Spleen (tissue), 7 donors: ENCODE results near the gene FYN.

Experiments
- POLR2AphosphoS5 ChIP-seq, 3 donors: sonication (generic); formaldehyde crosslinking; IDR thresholded peaks; one replicate each; pipeline ENCODE4 v1.5.1; 2017; ENCODE audit warnings: antibody characterized with exemption in 3 of 3
- TF ChIP-seq, protein P1 (sequence below), 11 experiments: fragments of 200-600 bp in 7 of 11; fragments of 450-650 bp in 4 of 11; sonication (generic) in 4 of 11; IDR thresholded peaks in 8 of 11; conservative IDR thresholded peaks in 3 of 11; 1 replicate in 7 of 11; 2 replicates in 4 of 11; pipeline versions ENCODE4 v1.4.0 to v1.8.0; 2016 to 2021; ENCODE audit warnings: antibody characterized with exemption in 11 of 11, inconsistent platforms in 4 of 11, mild to moderate bottlenecking in 1 of 11
- donor health status: DM: no; HTN: no; CAD: no; lungs with moderate emphysema.
- donor health status: DM: no; HTN: no; CAD: no.
- donor health status: DM: no; HTN: no; CAD: no.

DNA sequence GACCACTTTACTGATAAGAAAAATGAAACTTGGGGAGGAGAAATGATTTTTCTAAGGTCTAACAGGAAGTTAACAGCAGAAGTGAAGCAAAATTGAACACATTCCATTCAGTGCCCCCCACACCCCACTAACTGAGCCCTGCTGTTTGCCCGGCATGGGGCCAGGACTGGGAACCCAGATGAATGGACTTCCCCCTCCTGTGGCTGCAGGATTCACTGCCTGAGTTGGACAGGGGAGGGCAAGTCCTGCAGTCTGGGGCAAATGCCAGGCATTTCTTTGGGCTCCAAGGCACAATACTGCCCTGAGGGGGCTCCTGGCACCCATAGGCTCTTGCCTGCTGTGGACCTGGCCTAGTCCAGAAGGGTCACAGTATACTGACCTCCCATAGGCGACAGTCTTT lies 28.3 kb downstream of the FYN start:
- no peak for TF ChIP-seq POLR2AphosphoS5 (IDR thresholded peaks at IDR 0.05)
- TF ChIP-seq, protein P1, sequence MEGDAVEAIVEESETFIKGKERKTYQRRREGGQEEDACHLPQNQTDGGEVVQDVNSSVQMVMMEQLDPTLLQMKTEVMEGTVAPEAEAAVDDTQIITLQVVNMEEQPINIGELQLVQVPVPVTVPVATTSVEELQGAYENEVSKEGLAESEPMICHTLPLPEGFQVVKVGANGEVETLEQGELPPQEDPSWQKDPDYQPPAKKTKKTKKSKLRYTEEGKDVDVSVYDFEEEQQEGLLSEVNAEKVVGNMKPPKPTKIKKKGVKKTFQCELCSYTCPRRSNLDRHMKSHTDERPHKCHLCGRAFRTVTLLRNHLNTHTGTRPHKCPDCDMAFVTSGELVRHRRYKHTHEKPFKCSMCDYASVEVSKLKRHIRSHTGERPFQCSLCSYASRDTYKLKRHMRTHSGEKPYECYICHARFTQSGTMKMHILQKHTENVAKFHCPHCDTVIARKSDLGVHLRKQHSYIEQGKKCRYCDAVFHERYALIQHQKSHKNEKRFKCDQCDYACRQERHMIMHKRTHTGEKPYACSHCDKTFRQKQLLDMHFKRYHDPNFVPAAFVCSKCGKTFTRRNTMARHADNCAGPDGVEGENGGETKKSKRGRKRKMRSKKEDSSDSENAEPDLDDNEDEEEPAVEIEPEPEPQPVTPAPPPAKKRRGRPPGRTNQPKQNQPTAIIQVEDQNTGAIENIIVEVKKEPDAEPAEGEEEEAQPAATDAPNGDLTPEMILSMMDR (IDR thresholded peaks at IDR 0.05 in 8 of 11, conservative IDR thresholded peaks at IDR 0.05 in 3 of 11): no peak
